Neural progenitor cell (in vitro differentiated cells): Measurements from ENCODE around the gene FBXO39. TPM values are rescaled to one million over a fixed set of nuclear protein-coding genes. Genes with fewer than 3 reads are reported as not detected.

Experiments
- DNase-seq: peaks from one replicate; pipeline ENCODE4 v3.0.0-alpha.2; 2016; ENCODE audit warnings: low spot score
- H2AFZ ChIP-seq: fragments of 200-600 bp; sonication (generic); replicated peaks from 2 replicates; pipeline ENCODE4 v1.6.1; 2016; ENCODE audit warnings: antibody characterized with exemption
- H3F3A ChIP-seq: fragments of 200-600 bp; sonication (generic); 2 replicates; pipeline ENCODE4 v1.6.1; 2016; ENCODE audit warnings: antibody characterized with exemption, low read depth
- H3K27ac ChIP-seq: fragments of 200-600 bp; sonication (generic); 2 replicates; pipeline ENCODE4 v1.5.1; 2016; ENCODE audit warnings: mild to moderate bottlenecking
- H3K27me3 ChIP-seq: fragments of 200-600 bp; sonication (generic); 2 replicates; pipeline ENCODE4 v1.6.1; 2016; ENCODE audit warnings: mild to moderate bottlenecking, moderate library complexity
- H3K36me3 ChIP-seq: fragments of 200-600 bp; sonication (generic); 2 replicates; pipeline ENCODE4 v1.5.1; 2016
- H3K4me1 ChIP-seq: fragments of 200-600 bp; sonication (generic); 2 replicates; pipeline ENCODE4 v1.6.1; 2016; ENCODE audit warnings: mixed run types
- H3K4me2 ChIP-seq: fragments of 200-600 bp; sonication (generic); 2 replicates; pipeline ENCODE4 v1.6.1; 2016
- H3K4me3 ChIP-seq: fragments of 200-600 bp; sonication (generic); 2 replicates; pipeline ENCODE4 v1.5.1; 2016
- H3K79me2 ChIP-seq: fragments of 200-600 bp; sonication (generic); 2 replicates; pipeline ENCODE4 v1.6.1; 2016; ENCODE audit warnings: low read depth
- H3K9ac ChIP-seq: fragments of 200-600 bp; sonication (generic); 2 replicates; pipeline ENCODE4 v1.6.1; 2016
- H3K9me3 ChIP-seq: fragments of 200-600 bp; sonication (generic); 2 replicates; pipeline ENCODE4 v1.5.1; 2016; ENCODE audit warnings: low read depth
- H4K20me1 ChIP-seq: fragments of 200-600 bp; sonication (generic); 2 replicates; pipeline ENCODE4 v1.6.1; 2016; ENCODE audit warnings: low read depth
- H3K27ac Mint-ChIP-seq: 3 replicates; pipeline ENCODE4 v1.8.0; 2021; ENCODE audit warnings: mixed read lengths
- H3K27me3 Mint-ChIP-seq: 2 replicates; pipeline ENCODE4 v1.8.0; 2022; ENCODE audit warnings: low read depth, mild to moderate bottlenecking, inconsistent platforms, moderate library complexity, mixed read lengths; ENCODE audit not compliant: insufficient read depth
- H3K36me3 Mint-ChIP-seq: 3 replicates; pipeline ENCODE4 v1.8.0; 2021; ENCODE audit warnings: mixed read lengths
- H3K4me1 Mint-ChIP-seq: 3 replicates; pipeline ENCODE4 v1.8.0; 2021; ENCODE audit warnings: mixed read lengths
- H3K4me3 Mint-ChIP-seq: 3 replicates; pipeline ENCODE4 v1.8.0; 2021; ENCODE audit warnings: mild to moderate bottlenecking, moderate library complexity, mixed read lengths
- H3K9me3 Mint-ChIP-seq: 3 replicates; pipeline ENCODE4 v1.8.0; 2020; ENCODE audit warnings: mixed read lengths
- EZH2 ChIP-seq: fragments of 200-600 bp; sonication (generic); IDR thresholded peaks from 2 replicates; pipeline ENCODE4 v1.6.1; 2017; ENCODE audit warnings: antibody characterized with exemption, mild to moderate bottlenecking, moderate library complexity
- EZH2phosphoT487 ChIP-seq: fragments of 200-600 bp; sonication (generic); IDR thresholded peaks from 2 replicates; pipeline ENCODE4 v1.6.1; 2017; ENCODE audit warnings: antibody characterized with exemption
- total RNA-seq: library from RNA; depleted of rRNA; stranded (reverse); fragments of >200 nt; gene quantifications from 2 replicates; pipeline ENCODE4 v1.2.3, GENCODE V29; 2015; ENCODE audit warnings: low replicate concordance
- TF ChIP-seq, protein P1 (sequence below): fragments of 200-600 bp; sonication (generic); IDR thresholded peaks from 2 replicates; pipeline ENCODE4 v1.5.1; 2017; ENCODE audit warnings: antibody characterized with exemption, mild to moderate bottlenecking

Gene FBXO39
- total RNA-seq, 1 donor from 2014 or later, result not detected

- Histone ChIP-seq H3F3A (peaks cover 8% of the 10 kb centered on the region), H3K9me3 (no peaks in the 10 kb centered on the region), H4K20me1 (no peaks in the 10 kb centered on the region), H3K9ac (no peak overlapping the region), H2AFZ (peak overlapping the region; percentile 17), H3K27ac (no peak overlapping the region), H3K4me2 (no peak overlapping the region), H3K36me3 (no peaks in the 10 kb centered on the region), H3K4me3 (no peak overlapping the region), H3K27me3 (no peaks in the 10 kb centered on the region), H3K4me1 (peaks cover 20% of the 10 kb centered on the region), H3K79me2 (no peaks in the 10 kb centered on the region)
- no peaks in the 10 kb centered on the region for H3K36me3 Mint-ChIP-seq
- TF ChIP-seq, protein P1, sequence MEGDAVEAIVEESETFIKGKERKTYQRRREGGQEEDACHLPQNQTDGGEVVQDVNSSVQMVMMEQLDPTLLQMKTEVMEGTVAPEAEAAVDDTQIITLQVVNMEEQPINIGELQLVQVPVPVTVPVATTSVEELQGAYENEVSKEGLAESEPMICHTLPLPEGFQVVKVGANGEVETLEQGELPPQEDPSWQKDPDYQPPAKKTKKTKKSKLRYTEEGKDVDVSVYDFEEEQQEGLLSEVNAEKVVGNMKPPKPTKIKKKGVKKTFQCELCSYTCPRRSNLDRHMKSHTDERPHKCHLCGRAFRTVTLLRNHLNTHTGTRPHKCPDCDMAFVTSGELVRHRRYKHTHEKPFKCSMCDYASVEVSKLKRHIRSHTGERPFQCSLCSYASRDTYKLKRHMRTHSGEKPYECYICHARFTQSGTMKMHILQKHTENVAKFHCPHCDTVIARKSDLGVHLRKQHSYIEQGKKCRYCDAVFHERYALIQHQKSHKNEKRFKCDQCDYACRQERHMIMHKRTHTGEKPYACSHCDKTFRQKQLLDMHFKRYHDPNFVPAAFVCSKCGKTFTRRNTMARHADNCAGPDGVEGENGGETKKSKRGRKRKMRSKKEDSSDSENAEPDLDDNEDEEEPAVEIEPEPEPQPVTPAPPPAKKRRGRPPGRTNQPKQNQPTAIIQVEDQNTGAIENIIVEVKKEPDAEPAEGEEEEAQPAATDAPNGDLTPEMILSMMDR, result no peak
- TF ChIP-seq EZH2phosphoT487 (no peak), EZH2 (no peak)
- no peaks in the 10 kb centered on the region for H3K9me3 Mint-ChIP-seq
- no peak overlapping the region for H3K27ac Mint-ChIP-seq
- H3K4me1 Mint-ChIP-seq, result peaks cover 29% of the 10 kb centered on the region
- H3K27me3 Mint-ChIP-seq, result peaks cover 11% of the 10 kb centered on the region
- H3K4me3 Mint-ChIP-seq, result no peak overlapping the region
- no peak for DNase-seq
These were observed 19.5 kb upstream of the FBXO39 start for GRCh38 chr17:6756425-6757031.

DNA sequence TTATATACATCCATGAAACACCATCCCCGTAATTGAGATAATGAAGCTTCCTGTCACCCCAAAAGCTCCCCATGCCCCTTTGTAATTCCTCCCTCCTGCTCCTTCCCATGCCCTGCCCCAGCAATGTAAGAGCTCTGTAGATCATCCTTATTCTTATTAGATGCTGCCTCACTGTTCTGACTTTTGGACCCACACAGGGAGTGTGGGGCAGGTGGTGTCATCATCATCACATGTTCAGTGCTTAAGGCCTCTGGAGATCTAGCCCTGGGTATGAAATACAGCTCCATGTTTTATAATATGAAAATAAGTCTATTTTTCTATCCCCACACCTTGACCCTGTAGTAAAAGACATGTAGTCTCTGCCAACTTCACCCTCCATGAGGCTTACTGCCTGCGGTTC is 18.3 kb upstream of the FBXO39 start:
- no peak for DNase-seq
- Mint-ChIP-seq H3K27ac (no peak overlapping the region), H3K36me3 (no peaks in the 10 kb centered on the region), H3K9me3 (no peaks in the 10 kb centered on the region), H3K27me3 (peaks cover 11% of the 10 kb centered on the region), H3K4me1 (peaks cover 26% of the 10 kb centered on the region), H3K4me3 (no peak overlapping the region)
- Histone ChIP-seq H2AFZ (no peak overlapping the region), H3K9me3 (no peaks in the 10 kb centered on the region), H3K79me2 (no peaks in the 10 kb centered on the region), H4K20me1 (no peaks in the 10 kb centered on the region), H3K36me3 (no peaks in the 10 kb centered on the region), H3K27ac (no peak overlapping the region), H3K4me1 (peaks cover 19% of the 10 kb centered on the region), H3K4me2 (no peak overlapping the region), H3K27me3 (no peaks in the 10 kb centered on the region), H3F3A (peaks cover 8% of the 10 kb centered on the region), H3K9ac (no peak overlapping the region), H3K4me3 (no peak overlapping the region)
- TF ChIP-seq EZH2phosphoT487 (no peak), EZH2 (no peak)
- TF ChIP-seq, protein P1, result no peak

- TF ChIP-seq EZH2 (no peak), EZH2phosphoT487 (no peak)
- TF ChIP-seq, protein P1, result no peak
- no peak overlapping the region for H3K4me2 ChIP-seq
These were observed 14.2 kb upstream of the FBXO39 start for GRCh38 chr17:6761779-6762178.

More at GRCh38 chr17:6761779-6762178, 14.2 kb upstream of the FBXO39 start:
- Mint-ChIP-seq H3K27me3 (peaks cover 10% of the 10 kb centered on the region), H3K9me3 (no peaks in the 10 kb centered on the region), H3K4me1 (peaks cover 7% of the 10 kb centered on the region), H3K36me3 (no peaks in the 10 kb centered on the region), H3K27ac (no peak overlapping the region), H3K4me3 (no peak overlapping the region)
- Histone ChIP-seq H2AFZ (no peak overlapping the region), H3F3A (no peaks in the 10 kb centered on the region), H3K4me3 (no peak overlapping the region), H4K20me1 (no peaks in the 10 kb centered on the region), H3K27me3 (peaks cover 6% of the 10 kb centered on the region), H3K4me1 (no peaks in the 10 kb centered on the region), H3K27ac (no peak overlapping the region), H3K9me3 (no peaks in the 10 kb centered on the region), H3K9ac (no peak overlapping the region), H3K36me3 (no peaks in the 10 kb centered on the region), H3K79me2 (no peaks in the 10 kb centered on the region)
- DNase-seq, result no peak
